Keratinocyte (primary cell): Measurements from ENCODE around the gene DPF3. TPM values are rescaled to one million over a fixed set of nuclear protein-coding genes. Genes with fewer than 3 reads are reported as not detected.

Source experiments
- DNase-seq: peaks from one replicate; pipeline ENCODE4 v3.0.0-alpha.2; 2011; ENCODE audit warnings: low read depth, missing footprints, low spot score
- FAIRE-seq: peaks from 2 replicates; lab custom pipeline; 2011; peaks lifted over from hg19 to GRCh38; lab: Jason Lieb, UNC
- H2AFZ ChIP-seq: 2 replicates; pipeline ENCODE4 v1.6.0; 2012; ENCODE audit warnings: low read length, control low read depth, inconsistent platforms; ENCODE audit not compliant: control insufficient read depth
- H3K27ac ChIP-seq: 2 replicates; pipeline ENCODE4 v1.5.1; 2011; ENCODE audit warnings: low read length; ENCODE audit not compliant: control insufficient read depth, insufficient read depth
- H3K27me3 ChIP-seq: 3 replicates; pipeline ENCODE4 v1.6.0; 2011; ENCODE audit warnings: low read length; ENCODE audit not compliant: control insufficient read depth, insufficient read depth; ENCODE audit errors: extremely low read depth
- H3K36me3 ChIP-seq, 2 experiments: 2 replicates in 1 of 2; 3 replicates in 1 of 2; pipeline ENCODE4 v1.5.1; 2011; ENCODE audit warnings: low read length in 2 of 2, mild to moderate bottlenecking in 1 of 2; ENCODE audit not compliant: control insufficient read depth in 2 of 2, insufficient read depth in 2 of 2; ENCODE audit errors: extremely low read depth in 1 of 2
- H3K4me1 ChIP-seq: 3 replicates; pipeline ENCODE4 v1.5.1; 2011; ENCODE audit warnings: low read length; ENCODE audit not compliant: control insufficient read depth, insufficient read depth; ENCODE audit errors: extremely low read depth
- H3K4me2 ChIP-seq: 3 replicates; pipeline ENCODE4 v1.6.0; 2011; ENCODE audit warnings: low read depth, low read length; ENCODE audit not compliant: control insufficient read depth, insufficient read depth; ENCODE audit errors: extremely low read depth
- H3K4me3 ChIP-seq, 3 experiments: fragments of 200-600 bp in 1 of 3; sonication (generic) in 1 of 3; 2 replicates in 2 of 3; 3 replicates in 1 of 3; pipeline ENCODE4 v1.5.1; 2011 to 2016; ENCODE audit warnings: low read length in 3 of 3, mild to moderate bottlenecking in 3 of 3, control low read depth in 2 of 3, inconsistent platforms in 1 of 3, low read depth in 1 of 3, mixed read lengths in 1 of 3, mixed run types in 1 of 3, moderate library complexity in 1 of 3; ENCODE audit not compliant: control insufficient read depth in 2 of 3, insufficient read depth in 2 of 3; ENCODE audit errors: extremely low read depth in 1 of 3
- H3K79me2 ChIP-seq: 2 replicates; pipeline ENCODE4 v1.6.0; 2012; ENCODE audit warnings: low read length; ENCODE audit not compliant: control insufficient read depth, insufficient read depth
- H3K9ac ChIP-seq: 3 replicates; pipeline ENCODE4 v1.6.0; 2011; ENCODE audit warnings: low read length; ENCODE audit not compliant: control insufficient read depth, insufficient read depth; ENCODE audit errors: extremely low read depth
- H3K9me1 ChIP-seq: 3 replicates; pipeline ENCODE4 v1.6.0; 2011; ENCODE audit warnings: low read length; ENCODE audit not compliant: control insufficient read depth, insufficient read depth; ENCODE audit errors: extremely low read depth
- H3K9me3 ChIP-seq: 2 replicates; pipeline ENCODE4 v1.5.1; 2012; ENCODE audit warnings: low read depth, low read length; ENCODE audit not compliant: control insufficient read depth
- H4K20me1 ChIP-seq: 3 replicates; pipeline ENCODE4 v1.6.0; 2011; ENCODE audit warnings: low read length; ENCODE audit not compliant: control insufficient read depth, insufficient read depth; ENCODE audit errors: extremely low read depth
- dilution Hi-C: fragments of 300-500 bp; cut with MboI; formaldehyde crosslinking; loops from one replicate; pipeline ENCODE4 v1.7.0; 2020; ENCODE audit warnings: low sequenced_read_pairs; ENCODE audit not compliant: extremely low pct_ligation_motif_present
- polyA plus RNA-seq, 5 experiments: library from polyadenylated mRNA; depleted of rRNA in 3 of 5; stranded (reverse) in 3 of 5; stranded (forward) in 1 of 5; unstranded in 1 of 5; fragments of >200 nt; gene quantifications; 1 replicate in 1 of 5; 2 replicates in 3 of 5; 3 replicates in 1 of 5; pipeline versions ENCODE4 v1.2.1 to v1.2.3, GENCODE V29; 2011 to 2012; ENCODE audit warnings: missing spikeins in 2 of 5, low read depth in 1 of 5, low replicate concordance in 1 of 5
- TF ChIP-seq, protein P1 (sequence below), 3 experiments: IDR thresholded peaks in 1 of 3; conservative IDR thresholded peaks in 1 of 3; optimal IDR thresholded peaks in 1 of 3; 2 replicates in 2 of 3; 3 replicates in 1 of 3; pipeline versions ENCODE3 to v1.5.1; 2011; ENCODE audit warnings: low read length in 3 of 3, mild to moderate bottlenecking in 3 of 3, moderate library complexity in 2 of 3, control low read depth in 1 of 3, inconsistent platforms in 1 of 3; ENCODE audit not compliant: insufficient read depth in 2 of 3; ENCODE audit errors: extremely low read depth in 1 of 3

The DPF3 gene
- polyA plus RNA-seq, 1 donor (not counting 4 experiments of a cell fraction or from before 2014, with no cell fraction given): 1.1 TPM

DNA sequence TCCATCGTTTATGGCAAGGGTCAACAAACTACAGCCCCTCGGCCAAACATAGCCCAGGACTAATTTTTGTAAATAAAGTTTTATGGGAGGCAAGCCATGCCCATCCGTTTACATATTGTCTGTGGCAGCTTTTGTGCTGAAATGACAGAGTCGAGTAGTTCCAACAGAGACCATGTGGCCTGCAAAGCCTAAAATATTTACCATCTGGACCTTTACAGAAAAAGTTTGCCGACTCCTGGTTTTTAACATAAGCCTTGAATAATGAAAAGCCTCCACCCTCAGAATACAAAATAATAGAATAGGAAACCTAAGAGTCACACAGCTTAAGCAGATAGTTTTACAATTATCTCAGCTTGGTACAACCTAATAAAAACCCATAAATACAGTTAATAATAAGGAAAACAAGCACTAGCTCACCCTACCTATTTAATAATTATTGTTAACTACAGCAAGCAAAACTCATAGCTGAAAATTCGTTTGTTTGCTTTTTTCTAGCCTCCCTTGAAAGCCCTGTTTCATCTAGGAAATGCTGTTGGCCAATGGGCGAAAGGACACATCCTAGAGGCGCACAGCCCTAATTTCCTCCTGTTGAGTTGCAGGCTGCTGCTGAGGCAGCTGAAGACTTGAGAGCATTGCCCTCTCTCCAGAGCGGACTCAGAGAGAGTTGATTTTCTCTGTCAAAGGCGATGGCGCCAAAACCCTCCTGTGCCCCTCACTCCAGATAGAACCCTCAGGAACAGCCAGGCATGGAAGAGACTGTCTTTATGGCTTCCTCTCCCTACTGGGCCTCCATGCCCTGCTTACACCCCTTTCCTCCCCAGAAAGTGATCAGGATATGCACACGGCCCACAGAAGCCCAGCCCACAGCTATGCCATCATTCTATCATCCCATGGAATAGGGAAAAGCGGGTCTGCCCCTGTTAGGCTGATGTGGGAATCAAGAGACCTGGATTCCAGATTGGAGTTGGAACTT lies 107.2 kb downstream of the DPF3 start:
- no peak for DNase-seq
- H3K79me2 ChIP-seq: no peaks in the 10 kb centered on the region
- no peaks in the 10 kb centered on the region for H3K9me3 ChIP-seq
- H3K4me2 ChIP-seq: no peak overlapping the region
- H3K4me1 ChIP-seq: no peaks in the 10 kb centered on the region
- H3K27ac ChIP-seq: no peak overlapping the region
- no peaks in the 10 kb centered on the region for H4K20me1 ChIP-seq
- no peak overlapping the region for H2AFZ ChIP-seq
- H3K4me3 ChIP-seq: no peak overlapping the region
- no peaks in the 10 kb centered on the region for H3K9me1 ChIP-seq
- no peak overlapping the region for H3K9ac ChIP-seq
- dilution Hi-C loops: no loop called here
- TF ChIP-seq, protein P1, sequence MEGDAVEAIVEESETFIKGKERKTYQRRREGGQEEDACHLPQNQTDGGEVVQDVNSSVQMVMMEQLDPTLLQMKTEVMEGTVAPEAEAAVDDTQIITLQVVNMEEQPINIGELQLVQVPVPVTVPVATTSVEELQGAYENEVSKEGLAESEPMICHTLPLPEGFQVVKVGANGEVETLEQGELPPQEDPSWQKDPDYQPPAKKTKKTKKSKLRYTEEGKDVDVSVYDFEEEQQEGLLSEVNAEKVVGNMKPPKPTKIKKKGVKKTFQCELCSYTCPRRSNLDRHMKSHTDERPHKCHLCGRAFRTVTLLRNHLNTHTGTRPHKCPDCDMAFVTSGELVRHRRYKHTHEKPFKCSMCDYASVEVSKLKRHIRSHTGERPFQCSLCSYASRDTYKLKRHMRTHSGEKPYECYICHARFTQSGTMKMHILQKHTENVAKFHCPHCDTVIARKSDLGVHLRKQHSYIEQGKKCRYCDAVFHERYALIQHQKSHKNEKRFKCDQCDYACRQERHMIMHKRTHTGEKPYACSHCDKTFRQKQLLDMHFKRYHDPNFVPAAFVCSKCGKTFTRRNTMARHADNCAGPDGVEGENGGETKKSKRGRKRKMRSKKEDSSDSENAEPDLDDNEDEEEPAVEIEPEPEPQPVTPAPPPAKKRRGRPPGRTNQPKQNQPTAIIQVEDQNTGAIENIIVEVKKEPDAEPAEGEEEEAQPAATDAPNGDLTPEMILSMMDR (optimal IDR thresholded peaks at IDR 0.05 in 1 of 3, IDR thresholded peaks at IDR 0.05 in 1 of 3, conservative IDR thresholded peaks at IDR 0.05 in 1 of 3; ENCODE audit: extremely low read depth in 1 of 3, insufficient read depth in 2 of 3, low read length in 3 of 3): no peak
- H3K36me3 ChIP-seq: no peaks in the 10 kb centered on the region
- peaks cover 4% of the 10 kb centered on the region for H3K27me3 ChIP-seq
- no peak for FAIRE-seq

DNA sequence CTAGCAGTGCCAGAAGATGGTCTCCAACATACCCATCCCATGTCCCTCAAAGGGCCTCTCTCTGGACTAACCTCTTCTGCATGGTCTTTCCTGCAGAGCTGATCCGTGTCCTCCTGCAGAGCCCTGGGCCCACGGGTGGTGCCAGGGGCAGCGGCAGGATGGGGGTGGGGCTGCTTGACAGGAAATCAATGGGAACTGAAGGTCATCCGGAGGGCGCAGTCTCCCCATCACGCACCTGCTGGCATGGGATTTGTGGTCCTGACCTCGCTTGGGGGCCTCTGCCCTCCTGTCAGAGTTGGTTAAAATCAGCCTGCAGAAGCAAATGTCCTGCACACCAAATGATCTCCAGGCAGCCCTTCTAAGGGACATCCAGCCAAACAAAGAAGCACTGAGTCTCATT lies 110.2 kb downstream of the DPF3 start:
- FAIRE-seq (no peak), DNase-seq (no peak)
- Histone ChIP-seq H3K9me3 (no peaks in the 10 kb centered on the region), H3K9ac (no peak overlapping the region), H2AFZ (no peak overlapping the region), H3K36me3 (no peaks in the 10 kb centered on the region), H3K4me1 (no peaks in the 10 kb centered on the region), H4K20me1 (no peaks in the 10 kb centered on the region), H3K27me3 (peaks cover 4% of the 10 kb centered on the region), H3K27ac (no peak overlapping the region), H3K9me1 (no peaks in the 10 kb centered on the region), H3K4me3 (no peak overlapping the region), H3K79me2 (no peaks in the 10 kb centered on the region), H3K4me2 (no peak overlapping the region)
- dilution Hi-C loops: no loop called here
- TF ChIP-seq, protein P1 (optimal IDR thresholded peaks at IDR 0.05 in 1 of 3, IDR thresholded peaks at IDR 0.05 in 1 of 3, conservative IDR thresholded peaks at IDR 0.05 in 1 of 3; ENCODE audit: extremely low read depth in 1 of 3, insufficient read depth in 2 of 3, low read length in 3 of 3): no peak
